Tibial artery (tissue), 4 donors: ENCODE measurements around the gene CNDP2.
A peak's percentile ranks its signal among the peaks of the same experiment; 100 is the strongest.

Experiments
- DNase-seq, 2 donors: peaks; one replicate each; pipeline ENCODE4 v3.0.0-alpha.2; 2019
- H3K27ac ChIP-seq, 2 donors: fragments of 200-600 bp; sonication (generic) in 1 of 2; 1 replicate in 1 of 2; 2 replicates in 1 of 2; pipeline ENCODE4 v1.5.1; 2018 to 2019; ENCODE audit warnings: mild to moderate bottlenecking in 1 of 2
- H3K27me3 ChIP-seq, 2 donors: fragments of 200-600 bp; sonication (generic) in 1 of 2; one replicate each; pipeline versions ENCODE4 v1.5.1 to v1.6.0; 2016 to 2019
- H3K36me3 ChIP-seq, 3 donors: fragments of 200-600 bp; sonication (generic) in 2 of 3; one replicate each; pipeline ENCODE4 v1.5.1; 2016 to 2019; ENCODE audit warnings: mild to moderate bottlenecking in 2 of 3
- H3K4me1 ChIP-seq, 4 donors: fragments of 200-600 bp; sonication (generic) in 2 of 4; 1 replicate in 3 of 4; 2 replicates in 1 of 4; pipeline ENCODE4 v1.5.1; 2016 to 2019
- H3K4me3 ChIP-seq, 2 donors: fragments of 200-600 bp; sonication (generic) in 1 of 2; 1 replicate in 1 of 2; 2 replicates in 1 of 2; pipeline ENCODE4 v1.5.1; 2018 to 2019; ENCODE audit warnings: mild to moderate bottlenecking in 2 of 2
- H3K9me3 ChIP-seq, 3 donors: fragments of 200-600 bp; sonication (generic) in 1 of 3; one replicate each; pipeline ENCODE4 v1.5.1; 2016 to 2019
- CTCF ChIP-seq, 2 experiments: fragments of 200-600 bp in 1 of 2; fragments of 450-650 bp in 1 of 2; IDR thresholded peaks; one replicate each; pipeline ENCODE4 v1.5.1; 2017 to 2019; ENCODE audit warnings: antibody characterized with exemption in 2 of 2, mild to moderate bottlenecking in 1 of 2, moderate library complexity in 1 of 2
- intact Hi-C: fragments of 100-400 bp; cut with DNase I; formaldehyde crosslinking; loops from one replicate; pipeline ENCODE4 v1.15.0; 2023; ENCODE audit warnings: low total_unique reads

Gene CNDP2

GRCh38 chr18:74514860-74515495 is 18.8 kb downstream of the CNDP2 start:
- intact Hi-C loops = no loop called here
- Histone ChIP-seq H3K9me3 (no peaks in the 10 kb centered on the region), H3K4me3 (no peak overlapping the region), H3K36me3 (peaks cover 79 to 100% (median 99%) of the 10 kb centered on the region in 3 donors), H3K27ac (no peak overlapping the region), H3K27me3 (no peaks in the 10 kb centered on the region), H3K4me1 (no peaks in the 10 kb centered on the region)
- DNase-seq = peak in 1 of 2 donors; percentile 57
- no peak for TF ChIP-seq CTCF (IDR thresholded peaks at IDR 0.05)

- no peak for TF ChIP-seq CTCF (IDR thresholded peaks at IDR 0.05)
- H3K27me3 ChIP-seq = no peaks in the 10 kb centered on the region
- intact Hi-C loops = no loop called here
- H3K27ac ChIP-seq = no peak overlapping the region
- H3K9me3 ChIP-seq = no peaks in the 10 kb centered on the region
- DNase-seq = peak in 1 of 2 donors; percentile 53
- peaks cover 80 to 100% (median 99%) of the 10 kb centered on the region in 3 donors for H3K36me3 ChIP-seq
- H3K4me1 ChIP-seq = no peaks in the 10 kb centered on the region
- no peak overlapping the region for H3K4me3 ChIP-seq
Observed at GRCh38 chr18:74515620-74516231, 19.6 kb downstream of the CNDP2 start.

GRCh38 chr18:74516271-74517235 is 20.4 kb downstream of the CNDP2 start:
- DNase-seq = peak in 1 of 2 donors; percentile 53
- intact Hi-C loops = no loop called here
- Histone ChIP-seq H3K27me3 (no peaks in the 10 kb centered on the region), H3K4me1 (no peaks in the 10 kb centered on the region), H3K36me3 (peaks cover 82 to 100% (median 99%) of the 10 kb centered on the region in 3 donors), H3K9me3 (no peaks in the 10 kb centered on the region), H3K27ac (no peak overlapping the region), H3K4me3 (no peak overlapping the region)
- no peak for TF ChIP-seq CTCF (IDR thresholded peaks at IDR 0.05)

GRCh38 chr18:74517236-74517630 is 21.1 kb downstream of the CNDP2 start:
- no peak overlapping the region for H3K27ac ChIP-seq
- intact Hi-C loops = no loop called here
- peak in 1 of 2 donors; percentile 46 for DNase-seq
- no peaks in the 10 kb centered on the region for H3K27me3 ChIP-seq
- no peak overlapping the region for H3K4me3 ChIP-seq
- H3K4me1 ChIP-seq = no peaks in the 10 kb centered on the region
- H3K9me3 ChIP-seq = no peaks in the 10 kb centered on the region
- TF ChIP-seq CTCF (IDR thresholded peaks at IDR 0.05) = no peak
- H3K36me3 ChIP-seq = peaks cover 75 to 100% (median 95%) of the 10 kb centered on the region in 3 donors

- peak in 1 of 2 donors; percentile 53 for DNase-seq
- Histone ChIP-seq H3K27ac (no peak overlapping the region), H3K4me3 (no peak overlapping the region), H3K36me3 (peaks cover 65 to 88% (median 81%) of the 10 kb centered on the region in 3 donors), H3K9me3 (no peaks in the 10 kb centered on the region), H3K4me1 (no peaks in the 10 kb centered on the region), H3K27me3 (no peaks in the 10 kb centered on the region)
- intact Hi-C loops = no loop called here
- TF ChIP-seq CTCF (IDR thresholded peaks at IDR 0.05) = no peak
Observed at GRCh38 chr18:74518456-74519295, 22.5 kb downstream of the CNDP2 start.
